ENCODE measurements around the gene ACOD1. TPM values are rescaled to one million over a fixed set of nuclear protein-coding genes. Genes with fewer than 3 reads are reported as not detected.
A peak's percentile ranks its signal among the peaks of the same experiment; 100 is the strongest.
"Not testable (repeated sequence)": the region's sequence is repeated elsewhere in the genome, so short reads cannot be mapped to it uniquely, and the experiment has no call there.

ACOD1 gene
- polyA plus RNA-seq (2014; cell fraction: cytosol; rRNA removed), result not detected in 2 replicates
- not detected in 2 replicates for polyA plus RNA-seq (2014; cell fraction: nucleus; rRNA removed)

GRCh38 chr13:76948149-76948548 lies at the start of gene ACOD1:
TSS of gene ACOD1 (plus strand) at chr13:76948511. CDS start at chr13:76948559, 48 bp downstream.
- no peak for DNase-seq (ENCODE audit: low spot score)

- DNase-seq (ENCODE audit: low spot score), result not testable (repeated sequence)
Observed at GRCh38 chr13:76899066-76899465, 49.2 kb upstream of the ACOD1 start.

- DNase-seq (ENCODE audit: low spot score), result peak; percentile 81
Observed at GRCh38 chr13:76903544-76904162, 44.7 kb upstream of the ACOD1 start.

GRCh38 chr13:76904507-76904906 lies 43.8 kb upstream of the ACOD1 start:
- DNase-seq (ENCODE audit: low spot score), result no peak

GRCh38 chr13:76912476-76912875 lies 35.8 kb upstream of the ACOD1 start:
- no peak for DNase-seq (ENCODE audit: low spot score)

- no peak for DNase-seq (ENCODE audit: low spot score)
Observed at GRCh38 chr13:76913898-76914297, 34.4 kb upstream of the ACOD1 start.

GRCh38 chr13:76917095-76917494 lies 31.2 kb upstream of the ACOD1 start:
- DNase-seq (ENCODE audit: low spot score), result no peak

- not testable (repeated sequence) for DNase-seq (ENCODE audit: low spot score)
Observed at GRCh38 chr13:76917755-76918481, 30.4 kb upstream of the ACOD1 start.

GRCh38 chr13:76921516-76921915 lies 26.8 kb upstream of the ACOD1 start:
- DNase-seq (ENCODE audit: low spot score), result no peak

- DNase-seq (ENCODE audit: low spot score), result no peak
Observed at GRCh38 chr13:76925115-76925514, 23.2 kb upstream of the ACOD1 start.

GRCh38 chr13:76927955-76928354 lies 20.4 kb upstream of the ACOD1 start:
- no peak for DNase-seq (ENCODE audit: low spot score)

- no peak for DNase-seq (ENCODE audit: low spot score)
Observed at GRCh38 chr13:76928456-76928855, 19.9 kb upstream of the ACOD1 start.

- no peak for DNase-seq (ENCODE audit: low spot score)
Observed at GRCh38 chr13:76929320-76929719, 19.0 kb upstream of the ACOD1 start.

- DNase-seq (ENCODE audit: low spot score), result no peak
Observed at GRCh38 chr13:76929851-76930374, 18.4 kb upstream of the ACOD1 start.

- DNase-seq (ENCODE audit: low spot score), result no peak
Observed at GRCh38 chr13:76932076-76932475, 16.2 kb upstream of the ACOD1 start.

- DNase-seq (ENCODE audit: low spot score), result no peak
Observed at GRCh38 chr13:76934671-76935070, 13.6 kb upstream of the ACOD1 start.

- DNase-seq (ENCODE audit: low spot score), result no peak
Observed at GRCh38 chr13:76936763-76937162, 11.5 kb upstream of the ACOD1 start.

- DNase-seq (ENCODE audit: low spot score), result no peak
Observed at GRCh38 chr13:76937281-76937820, 11.0 kb upstream of the ACOD1 start.

GRCh38 chr13:76939215-76939614 lies 9.1 kb upstream of the ACOD1 start:
- no peak for DNase-seq (ENCODE audit: low spot score)

GRCh38 chr13:76942363-76942762 lies 5.9 kb upstream of the ACOD1 start:
- no peak for DNase-seq (ENCODE audit: low spot score)

- DNase-seq (ENCODE audit: low spot score), result no peak
Observed at GRCh38 chr13:76943646-76944045, 4.7 kb upstream of the ACOD1 start.

GRCh38 chr13:76944456-76944855 lies 3.9 kb upstream of the ACOD1 start:
- no peak for DNase-seq (ENCODE audit: low spot score)

- DNase-seq (ENCODE audit: low spot score), result no peak
Observed at GRCh38 chr13:76950101-76950500, 1.8 kb downstream of the ACOD1 start.

Measured in SK-N-DZ (cell line).